GM19328 (cell line): ENCODE results near the gene DCTN5.
"Not testable (repeated sequence)": the region's sequence is repeated elsewhere in the genome, so short reads cannot be mapped to it uniquely, and the experiment has no call there.

ENCODE experiments used
- ATAC-seq: cut with Tn5 transposase; IDR thresholded peaks from one replicate; pipeline ENCODE4 v1.9.1; 2021; ENCODE audit warnings: mild to moderate bottlenecking, moderate library complexity; ENCODE audit not compliant: unreplicated experiment

Gene DCTN5

GRCh38 chr16:23691483-23692189 lies 50.4 kb downstream of the DCTN5 start:
- no peak for ATAC-seq

- ATAC-seq: no peak
Measured at GRCh38 chr16:23692190-23692837, 51.0 kb downstream of the DCTN5 start.

- ATAC-seq: no peak
Measured at GRCh38 chr16:23694265-23694643, 53.0 kb downstream of the DCTN5 start.

GRCh38 chr16:23694644-23695373 lies 53.5 kb downstream of the DCTN5 start:
- ATAC-seq: no peak

- no peak for ATAC-seq
Measured at GRCh38 chr16:23695756-23696155, 54.5 kb downstream of the DCTN5 start.

- no peak for ATAC-seq
Measured at GRCh38 chr16:23699100-23699499, 57.8 kb downstream of the DCTN5 start.

GRCh38 chr16:23700093-23700492 lies 58.8 kb downstream of the DCTN5 start:
- ATAC-seq: no peak

GRCh38 chr16:23700509-23700908 lies 59.2 kb downstream of the DCTN5 start:
- ATAC-seq: no peak

GRCh38 chr16:23701045-23701444 lies 59.8 kb downstream of the DCTN5 start:
- ATAC-seq: no peak

- no peak for ATAC-seq
Measured at GRCh38 chr16:23702951-23703350, 61.7 kb downstream of the DCTN5 start.

GRCh38 chr16:23704772-23705516 lies 63.7 kb downstream of the DCTN5 start:
- no peak for ATAC-seq

- no peak for ATAC-seq
Measured at GRCh38 chr16:23705517-23705902, 64.2 kb downstream of the DCTN5 start.

- ATAC-seq: no peak
Measured at GRCh38 chr16:23706439-23706838, 65.2 kb downstream of the DCTN5 start.

GRCh38 chr16:23709536-23709935 lies 68.3 kb downstream of the DCTN5 start:
- ATAC-seq: no peak

GRCh38 chr16:23710008-23710407 lies 68.7 kb downstream of the DCTN5 start:
- ATAC-seq: no peak

GRCh38 chr16:23710504-23710903 lies 69.2 kb downstream of the DCTN5 start:
- no peak for ATAC-seq

- ATAC-seq: no peak
Measured at GRCh38 chr16:23711785-23712184, 70.5 kb downstream of the DCTN5 start.

GRCh38 chr16:23712976-23713375 lies 71.7 kb downstream of the DCTN5 start, which contains the start of gene ERN2:
TSS of gene ERN2 (minus strand) at chr16:23713222. CDS start at chr16:23713187, 35 bp downstream.
- ATAC-seq: no peak

GRCh38 chr16:23716484-23716883 lies 75.2 kb downstream of the DCTN5 start:
- ATAC-seq: no peak

- not testable (repeated sequence) for ATAC-seq
Measured at GRCh38 chr16:23722613-23723240, 81.5 kb downstream of the DCTN5 start.
